Adrenal gland (tissue), 5 donors: Measurements from ENCODE around the gene HLCS.

Source experiments
- CTCF ChIP-seq, 6 experiments: fragments of 450-650 bp in 4 of 6; fragments of 200-600 bp in 2 of 6; sonication (generic) in 1 of 6; IDR thresholded peaks; 1 replicate in 5 of 6; 2 replicates in 1 of 6; pipeline versions ENCODE4 v1.5.1 to v1.8.0; 2016 to 2021; ENCODE audit warnings: antibody characterized with exemption in 6 of 6, mild to moderate bottlenecking in 2 of 6, moderate library complexity in 1 of 6
- POLR2A ChIP-seq, 2 donors: fragments of 450-650 bp; IDR thresholded peaks; one replicate each; pipeline ENCODE4 v1.6.1; 2017; ENCODE audit warnings: antibody characterized with exemption in 2 of 2, mild to moderate bottlenecking in 2 of 2, moderate library complexity in 1 of 2
- donor health status: DM: no; HTN: no; CAD: no.

- no peak for TF ChIP-seq CTCF (IDR thresholded peaks at IDR 0.05)
- TF ChIP-seq POLR2A (IDR thresholded peaks at IDR 0.05): no peak
Measured at GRCh38 chr21:36783612-36784374, 182.7 kb downstream of the HLCS start.
